EH (cell line): Measurements from ENCODE around the gene L1CAM.
A peak's percentile ranks its signal among the peaks of the same experiment; 100 is the strongest.

Experiments used
- DNase-seq: peaks from one replicate; pipeline ENCODE4 v3.0.0-alpha.2; 2015; ENCODE audit warnings: low read depth

The L1CAM gene

DNA sequence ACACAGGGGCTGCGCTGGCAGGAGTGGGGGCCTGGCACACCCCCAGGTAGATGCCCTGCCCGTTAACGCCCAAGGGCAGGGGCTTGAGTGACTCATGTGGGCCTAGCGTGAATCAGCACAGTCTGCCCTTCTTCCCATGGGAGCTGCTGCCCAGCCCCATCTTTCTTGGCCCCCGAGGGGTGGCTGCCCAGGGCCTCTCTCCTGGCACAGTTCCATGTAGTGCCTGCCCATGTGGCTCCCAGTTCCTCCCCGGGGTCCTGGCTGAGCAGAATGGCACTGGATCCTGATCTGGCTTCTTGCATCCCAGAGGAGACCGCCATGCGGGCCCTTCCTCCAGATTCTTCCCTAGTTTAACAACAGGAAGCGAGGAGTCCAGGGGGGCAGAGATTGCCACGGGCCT is 16.4 kb upstream of the L1CAM start:
- DNase-seq: no peak

DNA sequence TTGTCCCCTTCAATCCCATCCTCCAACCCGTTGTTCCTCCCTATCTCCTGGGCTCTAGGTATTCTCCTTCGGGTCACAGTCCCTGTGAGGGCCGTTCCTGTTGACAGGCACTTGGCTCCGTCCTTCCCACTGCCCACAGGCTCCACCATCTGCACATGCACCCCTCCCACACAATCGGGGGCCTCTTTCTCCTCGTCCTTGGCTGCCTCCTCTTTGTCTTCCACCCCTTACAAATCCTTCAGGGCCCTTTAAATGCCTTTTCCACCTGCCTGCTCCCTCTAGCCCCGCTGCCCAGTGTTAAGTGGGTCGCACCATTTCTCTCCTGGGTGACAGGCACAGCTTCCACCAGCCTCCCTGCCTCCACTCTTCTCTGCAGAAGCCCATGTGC is 15.8 kb upstream of the L1CAM start:
- no peak for DNase-seq

DNA sequence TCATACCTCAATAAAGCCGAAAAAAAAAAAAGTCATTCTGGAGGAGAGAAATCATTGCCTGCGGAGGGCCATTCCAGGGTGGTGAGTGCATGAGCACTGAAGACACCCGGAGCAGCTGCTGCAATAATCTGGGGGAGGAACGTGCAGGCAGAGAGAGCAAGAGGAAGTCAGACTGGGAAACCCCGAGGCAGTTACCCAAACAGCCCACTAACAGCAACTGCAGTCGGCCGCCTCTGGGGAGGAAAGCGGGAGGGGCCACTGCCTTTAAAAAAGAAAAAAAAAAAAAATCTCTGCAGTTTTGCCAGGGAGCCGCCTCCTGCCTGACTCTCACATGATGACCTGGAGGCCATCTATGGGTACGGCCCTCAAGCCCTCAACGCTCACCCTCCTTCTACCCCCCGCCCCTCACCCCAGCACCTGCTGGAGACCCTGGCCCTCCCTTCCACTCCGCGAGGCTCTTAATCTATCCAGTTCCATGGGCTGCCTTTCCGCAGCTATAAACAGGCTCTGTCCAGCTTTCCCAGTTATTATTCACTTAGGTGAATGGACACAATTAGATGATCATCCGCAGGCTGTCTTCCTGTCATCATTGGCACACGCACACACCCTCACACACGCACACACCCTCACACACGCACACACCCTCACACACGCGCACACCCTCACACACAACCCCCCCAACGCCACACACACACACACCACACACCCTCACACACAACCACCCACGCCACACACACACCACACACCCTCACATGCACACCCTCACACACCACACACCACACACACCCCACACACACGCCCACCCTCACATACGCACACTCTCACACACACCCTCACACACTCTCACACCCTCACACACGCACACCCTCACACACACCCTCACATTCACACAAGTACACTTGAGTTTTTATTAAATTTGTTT is 15.1 kb upstream of the L1CAM start:
- DNase-seq: peak; percentile 95

DNA sequence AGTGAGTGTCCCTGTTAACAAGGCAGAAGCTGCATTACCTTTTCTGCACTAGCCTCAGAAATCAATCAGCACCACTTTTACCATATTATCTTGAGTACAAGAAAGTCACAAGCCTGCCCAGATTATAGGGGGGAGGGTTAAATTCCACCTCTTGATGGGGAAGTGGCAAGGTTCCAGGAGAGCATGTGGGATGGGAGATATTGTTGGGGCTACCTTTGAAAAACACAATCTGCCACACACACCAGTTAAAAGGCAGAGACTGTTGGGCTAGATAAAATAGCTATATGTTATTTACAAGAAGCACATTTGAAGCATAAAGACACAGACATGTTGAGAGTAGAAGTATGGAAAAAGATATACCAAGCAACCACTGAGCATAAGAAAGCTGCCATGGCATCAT is 11.9 kb upstream of the L1CAM start:
- DNase-seq: no peak

DNA sequence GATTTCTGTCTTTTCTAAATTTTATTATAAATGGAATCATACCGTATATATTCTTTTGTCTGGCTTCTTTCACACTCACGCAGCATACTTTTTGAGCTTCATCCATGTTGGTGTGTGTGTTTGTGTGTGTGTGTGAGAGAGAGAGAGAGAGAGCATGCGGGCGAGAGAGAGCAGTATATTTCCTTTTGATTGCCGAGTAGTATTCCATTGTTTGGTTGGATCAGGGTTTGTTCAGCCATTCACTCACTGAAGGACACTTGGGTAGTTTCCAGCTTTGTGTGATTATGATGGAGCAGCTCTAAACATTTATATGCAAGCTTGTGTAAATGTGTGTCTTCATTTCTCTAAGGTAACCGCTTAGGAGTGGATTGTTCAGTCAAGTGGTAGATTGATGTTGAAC is 3.1 kb upstream of the L1CAM start:
- no peak for DNase-seq

DNA sequence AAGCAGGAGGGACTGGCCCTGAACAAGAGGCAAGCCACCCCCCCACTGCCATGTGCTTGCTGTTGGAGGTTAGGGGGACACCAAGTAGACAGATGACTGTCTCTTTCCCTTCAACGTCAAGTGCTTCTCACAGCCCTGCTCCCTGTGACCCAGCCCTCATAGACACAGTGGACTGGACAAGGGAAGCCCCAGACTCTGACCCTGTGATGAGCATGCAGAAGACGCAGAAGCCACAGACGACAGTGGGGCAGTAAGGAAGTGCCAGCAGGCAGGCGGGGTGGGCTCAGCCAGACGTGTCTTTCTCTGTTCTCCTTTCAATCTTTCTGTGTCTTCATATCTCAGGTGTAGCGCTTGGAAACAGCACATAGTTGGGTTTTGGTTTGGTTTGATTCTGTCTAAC is 2.4 kb upstream of the L1CAM start:
- DNase-seq: no peak

DNA sequence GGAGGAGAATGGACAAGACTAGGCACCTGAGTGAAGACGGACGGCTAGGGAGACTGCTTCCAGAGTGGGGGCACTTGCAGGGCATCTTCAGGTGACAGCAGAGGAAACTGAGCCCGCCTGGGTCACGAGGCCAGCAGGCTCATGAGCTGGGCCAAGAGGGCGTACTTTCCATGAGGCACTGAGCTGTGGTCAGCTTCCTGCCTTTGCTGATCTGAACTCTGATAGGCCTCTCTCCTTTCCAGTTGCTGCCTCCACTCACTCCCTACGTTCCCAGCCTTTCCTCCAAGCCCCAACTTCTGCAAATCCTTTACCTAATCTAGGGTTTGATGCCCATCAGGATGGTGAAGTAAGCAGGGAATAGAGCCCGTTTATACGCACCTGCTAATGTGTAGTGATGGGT is 1.4 kb upstream of the L1CAM start:
- DNase-seq: peak; percentile 12

DNA sequence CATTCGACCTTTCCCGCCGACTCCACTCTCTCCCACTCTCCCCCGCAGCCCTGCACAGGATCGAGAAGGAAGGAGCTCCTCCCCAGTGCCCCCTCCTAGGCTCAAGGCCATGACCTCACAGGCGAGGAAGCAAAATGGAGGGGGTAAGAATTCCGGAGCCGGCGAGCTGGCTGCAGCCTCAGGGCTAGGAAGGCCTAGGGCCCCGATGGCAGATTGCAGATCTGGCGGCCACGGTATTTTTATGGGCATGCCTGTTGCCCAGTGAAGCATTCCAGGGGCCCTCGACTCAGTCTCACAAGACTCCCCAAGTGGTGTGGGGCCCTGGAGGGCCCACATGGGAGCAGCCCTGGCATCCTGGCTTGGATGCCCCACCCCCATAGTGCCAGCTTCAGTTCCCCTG is 942 bp upstream of the L1CAM start:
- DNase-seq: peak; percentile 65

DNA sequence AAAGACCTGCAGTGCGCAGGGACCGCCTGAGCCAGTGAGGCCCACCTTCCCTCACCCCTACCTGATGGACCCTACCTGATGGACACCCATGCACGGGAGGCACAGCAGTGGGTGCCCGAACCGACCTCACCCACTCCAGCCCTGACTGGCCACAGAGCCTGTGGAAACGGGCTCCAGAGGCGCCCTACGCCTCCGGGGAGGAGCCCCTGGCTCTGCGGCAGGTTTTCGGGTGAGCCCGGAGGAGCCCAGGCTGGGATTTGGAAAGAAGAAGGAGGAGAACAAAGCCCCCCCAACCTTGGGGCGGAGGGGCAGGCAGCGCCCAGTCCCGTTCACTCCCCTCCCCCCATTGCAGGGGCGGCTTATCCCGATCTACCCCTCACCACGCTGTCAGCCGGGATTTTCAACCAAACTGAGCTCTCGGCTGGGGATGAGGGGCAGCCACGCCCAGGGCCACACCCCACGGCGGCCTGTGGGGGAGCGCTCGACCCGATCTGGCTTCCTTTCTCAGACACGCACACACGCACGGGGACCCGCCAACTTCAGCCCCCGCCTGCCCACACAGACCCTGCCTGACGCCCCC is 675 bp downstream of the L1CAM start:
- no peak for DNase-seq

DNA sequence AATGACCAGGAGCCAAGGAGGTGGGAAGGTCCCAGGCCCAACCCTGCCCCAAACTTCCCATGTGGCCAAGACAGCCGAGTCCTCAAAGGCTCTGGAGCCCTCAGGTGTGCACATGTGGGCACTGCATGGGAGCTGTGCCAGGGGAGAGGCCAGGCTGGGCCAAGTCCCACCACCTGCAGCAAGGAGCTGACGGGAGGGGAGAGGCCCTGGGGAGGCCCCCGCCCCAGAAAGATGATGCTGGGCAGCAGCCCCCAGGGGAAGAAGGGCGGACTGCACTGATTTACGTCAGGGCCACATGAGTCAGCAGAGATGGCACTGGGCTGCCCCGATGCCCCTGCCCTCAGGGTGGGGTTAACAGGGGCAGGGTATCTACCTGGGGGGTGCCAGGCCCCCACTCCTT is 1.4 kb downstream of the L1CAM start:
- no peak for DNase-seq

DNA sequence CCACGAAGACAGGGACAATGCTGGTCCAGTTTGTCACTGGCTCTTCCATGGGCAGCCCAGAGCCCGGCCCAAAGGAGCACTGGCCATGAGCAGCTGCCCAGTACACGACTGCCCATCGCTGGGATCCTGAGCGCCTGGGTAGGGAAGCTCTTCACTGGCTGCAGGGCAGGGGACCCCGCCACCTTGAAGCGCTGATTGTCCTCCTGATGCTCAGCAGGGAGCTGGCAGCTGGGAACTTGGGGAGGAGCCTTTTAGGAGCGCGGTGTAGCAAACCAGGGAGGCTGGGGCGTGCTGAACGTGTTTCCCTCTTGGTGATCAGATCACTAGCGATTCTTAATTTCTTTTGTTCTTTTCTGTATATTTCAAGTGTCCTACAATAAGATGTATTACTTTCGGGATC is 1.8 kb downstream of the L1CAM start:
- DNase-seq: no peak

DNA sequence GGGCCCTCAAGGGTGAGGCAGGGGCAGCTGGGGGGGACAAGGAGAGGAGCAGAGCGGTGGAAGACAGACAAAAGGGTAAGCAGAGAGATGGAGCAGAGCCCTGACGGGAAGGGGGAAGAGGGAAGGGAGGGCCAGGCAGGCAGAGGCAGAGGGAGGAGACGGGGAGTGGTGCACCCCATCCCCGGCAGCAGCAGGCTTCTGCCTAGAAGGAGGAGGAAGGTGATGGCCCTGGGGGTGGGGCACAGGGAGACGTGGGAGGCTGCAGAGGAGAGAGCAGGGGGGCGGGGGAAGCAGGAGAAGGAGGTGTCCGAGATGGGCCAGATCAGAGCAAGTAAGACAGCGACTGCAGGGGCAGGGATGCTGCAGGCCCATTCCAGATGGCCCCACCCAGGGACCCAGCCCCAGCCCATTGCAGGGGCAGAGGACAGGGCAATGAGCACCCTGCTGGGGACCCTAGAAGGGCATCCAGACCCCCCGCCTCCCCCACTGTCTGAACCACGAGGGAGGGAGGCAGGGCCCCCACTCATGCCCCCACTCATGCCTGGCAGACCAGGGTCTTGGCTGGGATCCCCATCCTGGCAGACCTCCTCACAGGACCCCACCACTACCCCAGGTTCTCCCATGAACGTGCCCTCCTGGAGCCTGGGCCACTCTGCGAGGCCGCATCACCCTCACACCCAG is 2.7 kb downstream of the L1CAM start:
- DNase-seq: no peak

DNA sequence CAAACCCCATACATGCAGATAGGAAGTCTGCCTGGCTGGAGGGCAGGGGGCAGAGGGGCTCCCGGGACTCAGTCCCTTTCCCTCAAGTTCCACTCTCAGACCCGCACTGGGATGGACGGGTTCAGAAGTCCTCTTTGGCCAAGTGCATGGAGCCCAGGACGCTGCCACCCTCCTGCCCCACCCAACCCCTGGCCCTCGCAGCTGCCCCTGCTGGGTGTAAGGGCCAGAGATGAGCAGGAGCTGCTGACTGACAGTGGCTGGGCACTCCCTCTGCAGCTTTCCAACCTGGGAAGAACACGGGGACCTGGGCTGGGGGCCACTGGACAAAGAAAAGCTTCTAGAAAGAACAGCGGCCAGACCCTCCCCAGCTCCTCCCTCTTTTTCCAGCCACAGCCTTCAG is 3.4 kb downstream of the L1CAM start:
- DNase-seq: no peak

DNA sequence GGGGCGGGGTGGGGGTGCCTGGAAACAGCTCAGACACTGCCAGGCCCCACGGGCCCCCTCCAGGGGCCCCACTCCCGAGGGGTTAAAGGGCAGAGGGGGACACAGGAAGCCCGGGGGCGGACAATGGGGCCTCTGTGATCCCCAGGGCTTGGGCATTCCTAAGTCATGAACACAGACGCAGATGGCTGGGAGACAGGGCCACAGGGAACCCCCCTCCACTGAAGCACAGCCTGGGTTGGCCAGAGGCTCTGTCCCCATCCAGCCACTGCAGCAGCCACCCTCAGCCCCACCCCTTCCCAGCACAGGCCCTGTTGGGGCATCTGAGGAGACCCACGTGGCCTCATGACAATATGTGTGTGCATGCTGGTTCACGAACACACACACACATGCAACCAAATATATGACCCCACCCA is 3.9 kb downstream of the L1CAM start:
- peak; percentile 55 for DNase-seq

DNA sequence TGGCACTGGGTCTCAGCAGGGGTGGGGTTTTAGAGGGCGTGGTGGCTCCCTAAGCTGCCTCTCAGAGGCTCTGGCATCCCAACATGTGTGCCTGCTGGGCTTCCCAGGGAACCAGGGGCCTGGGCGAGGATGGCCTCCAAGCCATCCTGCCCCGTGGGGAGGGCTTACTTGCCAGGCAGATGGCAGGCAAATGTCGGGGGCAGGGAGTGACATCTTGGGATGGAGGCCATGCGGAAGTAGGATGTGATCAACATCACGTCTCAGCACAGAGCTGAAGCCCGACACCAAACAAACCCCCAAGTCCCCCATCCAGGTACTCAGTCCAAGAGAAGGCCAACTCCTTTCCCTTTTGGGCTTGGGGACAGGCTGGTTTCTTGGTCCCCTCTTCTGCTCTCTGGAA is 4.7 kb downstream of the L1CAM start:
- DNase-seq: no peak

DNA sequence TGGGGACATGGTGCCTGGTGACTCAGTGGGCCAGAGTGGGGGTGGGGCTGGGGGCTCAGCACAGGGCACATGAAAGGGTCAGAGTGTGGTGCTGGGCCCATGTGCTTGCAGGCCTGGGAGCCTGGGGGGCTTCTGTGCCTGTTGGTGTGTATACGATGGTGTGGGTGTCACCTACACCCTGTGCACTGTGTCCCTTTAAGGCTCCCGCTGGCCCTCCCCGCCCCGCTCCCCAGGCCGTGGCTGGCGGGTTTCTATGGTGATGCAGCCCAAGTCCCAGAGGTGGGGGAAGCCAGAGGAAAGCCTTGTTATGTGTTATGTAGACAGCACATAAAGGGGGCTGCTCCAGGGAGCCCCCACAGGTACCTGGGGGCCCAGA is 5.5 kb downstream of the L1CAM start:
- DNase-seq: no peak

DNA sequence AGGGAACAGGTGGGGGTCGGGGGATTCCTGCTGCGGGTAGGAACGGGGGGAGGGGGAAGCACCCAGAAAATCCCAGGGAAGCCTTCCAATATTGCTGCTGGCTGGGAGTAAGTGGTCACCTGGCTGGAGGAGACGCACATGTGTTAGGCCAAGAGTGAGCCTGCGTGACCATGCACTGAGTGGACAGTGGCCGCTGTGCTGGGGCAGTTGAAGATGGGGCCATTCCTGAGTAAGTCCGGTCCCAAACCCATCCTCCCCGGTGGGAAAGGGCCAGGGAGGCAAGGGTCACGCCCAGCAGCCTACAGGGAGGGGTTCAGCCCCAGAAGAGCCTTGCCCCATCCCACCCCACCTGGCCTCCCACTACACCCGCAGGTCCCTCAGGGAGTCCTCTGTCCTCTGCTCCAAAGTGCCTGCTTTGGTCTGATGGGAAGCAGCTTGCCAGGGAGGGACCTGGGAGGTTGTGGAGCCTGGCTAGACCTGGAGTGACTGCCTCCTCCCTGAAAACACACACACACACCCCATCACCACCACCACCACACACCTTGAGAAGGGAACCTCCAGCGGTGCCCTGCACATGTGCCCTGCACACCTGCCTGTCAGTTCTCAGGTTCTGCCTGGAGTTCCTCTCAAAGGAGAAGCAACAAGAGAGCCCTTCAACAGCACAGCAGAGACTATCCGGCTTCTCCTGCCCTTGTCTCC is 6.1 kb downstream of the L1CAM start:
- no peak for DNase-seq

DNA sequence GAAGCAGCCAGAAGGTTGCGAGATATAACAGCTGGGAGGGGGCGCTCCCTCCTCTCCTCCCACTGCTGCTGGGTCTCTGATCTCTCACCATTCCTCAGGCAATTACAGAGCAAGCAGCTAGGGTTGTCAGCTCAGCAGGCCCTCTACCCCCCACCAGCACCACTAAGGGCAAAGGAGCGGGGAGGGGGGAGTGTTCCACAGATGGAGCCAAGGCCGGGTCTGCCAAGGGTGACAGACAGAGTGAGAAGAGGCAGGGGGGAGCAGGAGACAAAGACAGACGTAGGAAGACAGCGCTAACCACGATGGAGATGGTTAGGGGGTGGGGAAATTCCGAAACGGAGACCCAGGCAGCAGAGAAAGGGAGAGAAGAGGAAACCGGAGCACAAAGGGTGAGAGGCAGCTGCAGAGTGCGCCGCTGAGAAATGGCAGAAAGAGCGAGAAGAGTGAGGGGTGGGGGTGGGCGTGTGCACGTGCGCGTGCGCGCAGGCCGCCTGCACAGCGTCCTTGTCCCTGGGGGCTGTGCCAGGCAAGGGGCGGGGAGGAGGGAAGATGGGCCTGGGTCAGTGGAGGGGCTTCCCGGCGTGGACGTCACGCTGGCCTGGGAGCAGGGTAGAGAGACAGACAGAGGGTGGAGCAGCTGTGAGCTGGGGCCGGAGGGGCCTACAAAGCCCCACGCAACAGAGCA is 6.9 kb downstream of the L1CAM start:
- no peak for DNase-seq

DNA sequence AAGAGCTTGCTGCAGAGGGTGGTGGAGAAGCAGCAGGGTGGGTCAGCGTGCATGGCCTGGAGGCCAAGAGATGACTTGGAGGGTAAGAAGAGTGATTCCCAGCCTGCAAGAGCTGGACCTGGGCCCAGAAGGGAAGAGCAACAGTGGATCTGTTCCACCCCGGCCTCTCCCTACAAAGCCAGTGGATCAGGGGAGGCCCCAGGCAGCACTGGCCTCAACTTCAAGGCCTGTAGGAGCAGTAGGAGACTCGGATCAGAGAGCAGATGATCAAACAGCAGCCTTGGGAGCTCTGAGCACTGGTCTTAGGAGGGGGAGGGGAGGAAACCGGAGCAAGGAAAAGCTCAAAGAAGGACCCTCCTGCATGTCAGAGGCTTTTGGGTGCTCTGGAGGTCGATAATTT is 7.6 kb downstream of the L1CAM start:
- DNase-seq: no peak

DNA sequence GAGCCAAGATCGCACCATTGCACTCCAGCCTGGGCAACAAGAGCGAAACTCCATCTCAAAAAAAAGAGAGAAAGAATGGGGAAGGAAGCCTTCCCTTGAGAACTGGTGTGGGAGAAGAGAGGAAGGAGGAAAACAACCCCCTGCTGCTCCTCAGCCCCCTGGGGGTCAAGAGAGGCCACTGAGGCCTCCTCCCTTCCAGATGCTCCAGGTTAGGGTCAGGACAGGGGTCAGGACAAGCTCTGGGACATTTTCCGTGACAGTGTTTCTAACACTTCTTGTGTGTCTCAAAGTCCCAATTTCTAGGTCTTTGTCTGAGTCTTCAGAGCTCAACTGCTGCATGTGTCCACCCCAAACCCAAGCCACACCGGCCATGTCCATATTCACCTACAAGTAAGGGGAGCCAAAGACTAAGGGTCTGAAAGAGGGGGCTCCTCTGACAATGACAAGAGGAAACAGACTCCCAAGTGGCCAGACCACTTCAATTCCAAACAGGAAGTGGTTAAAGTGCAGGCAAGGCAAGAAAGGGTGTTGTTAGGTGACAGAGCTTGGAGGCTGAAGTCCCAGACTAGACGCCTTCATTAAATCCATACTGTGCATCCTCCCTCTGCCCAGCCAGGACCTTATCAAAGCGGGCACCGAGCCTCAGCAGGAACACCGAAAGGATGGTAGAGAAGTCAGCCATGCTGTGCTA is 8.3 kb downstream of the L1CAM start:
- no peak for DNase-seq

DNA sequence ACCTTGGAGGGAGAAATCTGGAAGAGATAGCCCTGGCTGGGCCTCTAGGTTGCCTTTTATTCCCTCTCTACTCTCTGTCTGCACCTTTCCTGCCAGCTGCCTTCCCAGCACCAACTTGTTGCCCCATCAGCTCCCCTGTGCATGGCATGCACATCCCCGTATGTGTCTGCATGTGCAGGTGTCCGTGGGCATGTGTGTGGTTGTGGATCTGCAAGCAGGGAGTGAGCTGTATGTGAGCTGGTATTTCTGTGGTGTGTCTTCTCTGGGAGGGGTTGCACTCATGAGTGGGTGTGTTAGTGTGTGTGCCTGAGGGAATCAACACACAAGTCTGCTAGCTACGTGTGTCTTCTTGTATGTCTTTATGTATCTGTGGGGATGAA is 9.9 kb downstream of the L1CAM start:
- no peak for DNase-seq
